ENCODE data around the gene AIG1.

DNA sequence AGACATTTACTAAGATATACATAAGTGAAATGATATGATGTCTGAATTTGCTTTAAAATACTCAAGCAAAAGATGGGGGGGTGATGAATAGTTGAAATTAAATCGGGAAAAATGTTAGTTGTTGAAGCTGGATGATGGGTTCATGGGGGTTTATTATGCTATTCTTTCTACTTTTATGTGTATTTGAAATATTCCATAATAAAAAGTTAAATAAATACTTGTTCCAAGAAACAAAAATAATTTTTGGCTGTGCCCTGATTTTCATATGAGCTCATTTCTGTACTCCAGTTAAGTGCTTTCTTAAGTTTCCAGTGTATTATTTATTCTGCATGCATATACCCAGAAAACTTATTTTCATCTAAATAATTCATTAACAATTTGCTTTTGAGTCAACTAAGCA lies 138.6 kb downstream of the AIG1 start:
- TF ChIP-seq GATA3 (IDR thresholded peaks at IDR 0.05; ENCODE audit: low read depth, low read length) (no peak), GATA2 (IDR thresholded peaks at IDR 0.05; ENCODE audit: low read depth, low read length) (no peak)
